Activated T-helper 1 cell treated with Interleukin-2 at 50 U/mL for 16 hours (primary cell): ENCODE data around the gene TMCC1.
"Not testable (repeated sequence)": the region's sequence is repeated elsewhere in the genome, so short reads cannot be mapped to it uniquely, and the experiment has no call there.

Experiments
- DNase-seq: peaks from one replicate; pipeline ENCODE4 v3.0.0-alpha.2; 2020; ENCODE audit warnings: low read depth

The TMCC1 gene

GRCh38 chr3:129835198-129835597 is 58.3 kb downstream of the TMCC1 start:
- DNase-seq: no peak

DNA sequence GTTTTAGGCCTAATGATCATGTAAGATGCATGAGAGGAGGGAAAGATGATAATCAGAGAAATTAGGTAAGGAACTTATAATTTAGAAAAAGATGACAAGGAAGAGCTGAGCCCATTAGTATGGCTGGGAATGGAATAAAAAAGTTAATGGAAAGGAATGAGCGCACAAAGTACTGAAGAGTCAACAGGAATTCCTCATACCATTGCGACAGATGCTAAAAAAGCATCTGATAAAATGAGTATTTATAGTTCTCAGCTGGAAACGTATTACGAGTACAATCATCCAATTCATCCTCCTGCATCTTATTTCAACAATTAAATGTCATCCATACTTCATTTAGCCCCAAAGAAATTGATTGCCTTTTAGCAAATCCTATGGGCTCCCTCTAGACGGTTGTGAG is 58.9 kb downstream of the TMCC1 start:
- DNase-seq: no peak

DNA sequence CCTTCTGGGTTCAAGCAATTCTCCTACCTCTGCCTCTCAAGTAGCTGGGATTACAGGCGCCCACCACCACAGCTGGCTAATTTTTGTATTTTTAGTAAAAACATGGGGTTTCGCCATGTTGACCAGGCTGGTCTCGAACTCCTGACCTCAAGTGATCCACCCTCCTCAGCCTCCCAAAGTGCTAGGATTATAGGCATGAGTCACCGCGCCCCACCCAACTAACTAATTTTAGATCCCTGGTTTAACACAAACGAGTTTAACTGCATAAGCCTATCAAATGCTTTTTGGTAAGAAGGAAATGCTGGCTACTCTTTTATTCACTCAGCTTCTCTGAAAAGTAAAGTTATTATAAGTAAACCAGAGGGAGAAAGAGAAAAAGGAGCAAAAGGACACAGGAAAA is 61.6 kb downstream of the TMCC1 start:
- DNase-seq: not testable (repeated sequence)

- DNase-seq: no peak
These were observed 62.0 kb downstream of the TMCC1 start for GRCh38 chr3:129831503-129831902.

- DNase-seq: no peak
These were observed 63.9 kb downstream of the TMCC1 start for GRCh38 chr3:129829640-129830039.

DNA sequence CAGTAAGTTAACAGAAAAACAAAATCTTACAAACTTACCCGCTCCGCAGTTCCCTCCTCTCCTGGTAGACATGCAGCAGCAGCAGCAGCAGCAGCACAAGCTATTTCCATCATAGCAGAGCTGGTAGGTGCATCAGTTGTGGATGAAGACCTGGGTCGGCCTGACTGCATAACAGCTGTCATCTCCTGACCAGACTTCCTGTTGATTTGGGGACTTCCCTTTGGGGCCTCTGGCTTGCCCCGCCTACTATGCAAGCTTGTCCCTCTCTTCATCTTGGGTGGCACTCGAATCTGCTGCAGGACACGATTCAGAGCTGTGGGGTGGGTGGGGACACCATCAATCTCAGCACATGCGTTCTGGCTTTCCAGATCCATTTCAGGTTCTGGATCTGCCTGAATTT is 65.7 kb downstream of the TMCC1 start:
- DNase-seq: no peak

DNA sequence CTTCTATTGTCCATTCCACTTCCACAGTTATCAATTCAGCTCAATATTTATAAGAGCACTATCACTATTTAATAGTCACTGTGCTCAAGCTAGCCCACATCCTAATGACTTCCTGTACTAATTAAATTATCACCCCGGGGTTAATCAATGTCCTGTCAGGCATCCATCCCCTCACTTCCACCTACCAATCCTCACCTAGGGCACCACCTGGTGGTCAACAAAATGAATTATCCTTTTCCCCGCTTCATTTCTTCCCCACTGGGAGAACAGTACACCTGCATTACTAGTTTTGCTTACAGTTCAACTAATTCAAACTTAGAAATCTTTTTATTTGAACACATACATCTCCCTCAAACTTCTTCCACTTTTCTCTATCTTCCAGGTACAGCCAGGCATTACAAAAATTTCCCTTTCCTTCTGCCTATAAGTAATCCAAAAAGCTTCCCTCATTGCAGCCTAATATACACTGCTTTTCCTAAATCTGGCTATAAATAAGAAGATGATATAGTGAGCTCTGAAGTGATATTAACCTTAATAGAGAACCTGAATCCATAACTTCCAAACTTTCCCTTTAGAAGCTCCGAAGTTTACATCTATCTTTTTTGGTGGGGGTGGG is 68.5 kb downstream of the TMCC1 start:
- DNase-seq: no peak

GRCh38 chr3:129822679-129823078 is 70.8 kb downstream of the TMCC1 start:
- DNase-seq: no peak

GRCh38 chr3:129822241-129822640 is 71.3 kb downstream of the TMCC1 start:
- no peak for DNase-seq

DNA sequence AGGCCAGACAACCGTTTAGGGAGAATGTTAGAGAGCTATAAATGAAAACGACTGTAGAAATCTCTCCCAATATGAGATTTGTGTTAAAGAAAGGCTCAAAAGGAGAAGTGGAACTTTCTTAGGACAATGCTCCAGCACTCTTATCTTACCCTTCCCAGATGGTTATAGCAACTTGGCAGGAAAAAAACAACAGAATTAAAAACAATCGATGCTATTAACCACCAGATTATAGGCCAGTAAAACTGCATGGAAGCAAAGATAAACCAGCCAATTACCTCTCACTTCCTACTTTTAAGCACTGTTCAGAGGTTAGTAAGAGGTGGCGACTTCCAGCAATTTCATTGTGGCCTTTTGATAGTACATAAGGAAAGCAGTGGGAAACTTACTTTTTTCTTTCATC is 72.9 kb downstream of the TMCC1 start:
- DNase-seq: no peak

DNA sequence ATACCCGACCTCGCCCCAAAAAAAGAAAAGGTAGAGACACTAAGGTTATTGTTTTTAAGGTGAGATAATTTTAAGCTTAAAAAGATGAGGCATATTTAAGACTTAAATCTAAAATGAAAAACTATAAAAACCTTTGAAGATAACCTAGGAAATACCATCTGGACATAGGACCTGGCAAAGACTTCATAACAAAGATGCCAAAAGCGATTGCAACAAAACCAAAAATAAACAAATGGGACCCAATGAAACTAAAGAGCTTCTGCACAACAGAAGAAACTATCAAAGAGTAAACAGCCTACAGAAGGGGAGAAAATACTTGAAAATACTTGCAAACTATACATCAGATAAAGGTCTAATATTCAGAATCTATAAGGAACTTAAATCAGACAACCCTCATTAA is 80.9 kb downstream of the TMCC1 start:
- no peak for DNase-seq

- no peak for DNase-seq
These were observed 84.2 kb downstream of the TMCC1 start for GRCh38 chr3:129809297-129809696.

GRCh38 chr3:129796146-129796545 is 97.4 kb downstream of the TMCC1 start:
- no peak for DNase-seq

DNA sequence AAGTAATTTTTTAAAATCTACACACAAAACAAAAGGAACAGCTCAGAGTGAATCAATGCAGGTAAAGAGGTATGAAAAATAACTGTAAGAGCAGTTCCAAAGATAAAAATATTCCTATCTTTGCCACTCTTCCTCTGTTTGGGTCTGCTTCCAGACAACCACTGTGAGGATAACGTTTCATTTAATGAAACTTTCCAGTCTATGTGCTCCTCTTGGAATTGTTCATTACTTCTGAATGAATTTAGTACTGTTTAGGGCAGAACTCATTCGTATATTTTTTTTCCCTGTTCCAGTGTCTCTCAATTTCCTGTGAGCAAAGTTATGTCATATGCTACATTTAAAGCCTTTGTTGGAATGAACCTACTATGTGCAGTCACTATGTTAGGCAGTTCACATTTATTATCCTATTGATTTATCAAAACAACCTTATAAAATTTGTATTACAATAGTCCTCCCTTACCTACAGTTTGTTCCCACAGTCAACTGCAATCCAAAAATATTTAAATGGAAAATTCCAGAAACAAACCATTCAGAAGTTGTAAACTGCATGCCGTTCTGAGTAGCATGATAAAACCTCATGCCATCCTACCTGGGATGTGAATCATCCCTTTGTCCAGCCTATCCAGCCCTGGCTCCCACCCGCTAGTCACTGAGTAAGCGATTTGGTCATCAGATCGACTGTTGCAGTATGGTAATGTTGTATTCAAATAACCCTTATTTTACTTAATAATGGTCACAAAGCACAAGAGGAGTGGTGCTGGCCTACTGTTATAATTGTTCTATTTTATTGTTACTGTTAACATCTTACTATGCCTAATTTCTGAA is 98.1 kb downstream of the TMCC1 start:
- no peak for DNase-seq

DNA sequence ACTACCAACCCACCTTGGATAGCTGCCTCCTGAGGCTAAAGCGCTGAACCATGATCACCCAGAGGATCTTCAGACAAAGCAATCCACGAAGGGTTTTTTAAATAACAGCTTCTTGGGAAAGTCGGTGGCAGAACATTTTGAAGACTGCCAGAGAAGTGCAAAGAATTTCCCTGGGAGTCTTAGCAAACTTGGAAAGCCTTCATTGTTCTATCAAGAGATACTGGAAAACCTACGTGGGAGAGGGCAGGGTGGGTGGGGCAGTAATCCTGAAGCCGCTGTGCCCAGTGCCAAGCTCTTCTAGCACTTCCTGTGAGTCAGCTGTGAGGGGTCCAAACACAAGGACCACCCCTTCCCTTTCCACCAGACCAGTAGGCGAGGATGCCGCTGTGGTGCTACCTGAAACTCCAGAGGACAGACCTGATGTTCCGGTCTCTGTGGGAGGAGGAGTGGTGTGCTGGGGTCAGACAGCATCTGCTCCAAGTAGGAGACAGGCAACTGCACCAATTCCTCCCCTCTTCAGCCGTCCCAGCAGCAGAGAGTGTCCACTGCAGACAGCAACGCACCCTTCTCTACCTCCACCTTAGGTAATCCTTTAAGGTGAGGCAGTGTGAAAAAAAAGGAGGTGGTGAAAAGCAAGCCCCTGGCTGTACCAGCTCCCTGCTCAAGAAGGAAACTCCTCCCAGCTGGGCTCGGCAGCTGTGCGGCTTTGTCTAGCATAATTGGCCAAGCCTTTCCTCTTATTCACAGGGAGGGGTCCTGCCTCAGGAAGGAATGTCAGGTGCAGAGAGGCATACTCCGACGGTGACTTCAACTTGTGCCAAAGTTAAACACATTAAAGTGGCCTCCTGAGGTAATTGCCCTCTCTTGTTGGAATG is 99.0 kb downstream of the TMCC1 start:
- no peak for DNase-seq

GRCh38 chr3:129793942-129794310 is 99.6 kb downstream of the TMCC1 start:
- DNase-seq: no peak

DNA sequence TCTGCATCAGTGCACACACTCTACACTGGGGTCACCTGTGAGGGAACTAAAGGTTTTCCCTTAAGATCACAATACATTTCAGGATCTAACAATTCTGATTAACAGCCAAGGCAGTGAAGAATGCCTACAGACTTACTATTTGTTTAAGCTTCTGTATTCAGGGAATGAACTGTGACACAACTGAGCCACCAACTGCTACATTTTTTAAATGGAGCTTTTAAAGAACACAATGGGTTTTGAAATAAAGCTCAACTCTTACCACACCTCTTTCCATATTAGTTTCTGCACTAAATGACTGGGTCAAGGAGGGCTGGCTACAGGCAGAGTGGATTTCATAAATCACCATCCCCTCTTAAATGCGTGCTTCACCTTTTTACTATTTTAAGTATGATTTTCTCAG is 100.2 kb downstream of the TMCC1 start:
- DNase-seq: no peak

DNA sequence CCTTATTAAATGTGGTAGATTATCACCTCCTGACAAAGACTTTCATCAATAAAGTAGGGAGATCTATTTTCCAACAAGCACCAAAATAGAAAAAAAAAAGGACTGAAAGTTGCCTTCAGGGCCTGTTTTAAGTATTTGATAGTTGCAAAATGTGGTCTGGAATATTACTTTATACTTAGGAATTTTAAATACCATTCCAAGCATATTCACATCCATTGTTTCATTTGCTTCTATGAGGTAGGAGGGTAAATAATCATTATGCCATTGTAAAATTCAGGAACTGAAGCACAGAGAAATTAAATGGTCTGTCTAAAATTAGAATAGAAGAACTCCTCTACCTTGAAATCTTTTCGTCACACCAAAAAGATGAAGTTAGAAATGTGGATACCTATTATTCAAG is 110.0 kb downstream of the TMCC1 start:
- DNase-seq: no peak

DNA sequence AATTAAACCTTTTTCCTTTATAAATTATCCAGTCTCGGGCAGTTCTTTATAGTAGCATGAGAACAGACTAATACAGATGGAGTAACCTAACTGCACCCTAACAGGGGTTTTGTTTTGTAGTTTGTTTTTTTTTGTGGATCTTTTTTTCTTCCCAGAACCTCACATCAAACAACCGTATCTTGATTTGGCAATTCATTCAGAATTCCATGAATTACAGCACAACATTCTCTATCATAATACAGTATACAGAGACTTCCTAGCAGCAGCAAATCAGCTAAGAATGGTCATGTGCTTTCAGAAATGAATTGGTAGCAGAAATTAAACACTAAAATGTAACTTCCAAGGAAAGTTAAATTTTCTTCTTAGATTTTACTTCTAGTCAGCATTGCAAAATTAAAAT is 114.6 kb downstream of the TMCC1 start:
- no peak for DNase-seq

DNA sequence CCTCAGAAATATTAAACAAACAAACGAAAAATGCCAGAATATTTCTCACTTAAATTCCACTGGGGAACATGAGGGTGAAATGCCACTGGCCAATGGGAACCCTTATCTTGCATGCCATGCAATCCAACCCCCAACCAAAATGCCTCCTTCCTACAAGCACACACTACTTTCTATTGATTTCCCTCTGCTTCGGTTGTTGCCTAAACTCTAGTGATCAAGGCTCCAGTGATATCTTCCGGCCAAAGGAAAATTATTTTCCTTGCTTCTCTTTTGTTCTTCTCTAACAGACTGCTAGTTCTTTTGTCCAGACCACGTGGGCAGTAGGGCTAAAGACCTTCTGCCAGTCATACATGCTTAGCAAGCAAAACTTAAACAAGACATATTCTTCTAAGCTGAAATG is 115.7 kb downstream of the TMCC1 start:
- no peak for DNase-seq

DNA sequence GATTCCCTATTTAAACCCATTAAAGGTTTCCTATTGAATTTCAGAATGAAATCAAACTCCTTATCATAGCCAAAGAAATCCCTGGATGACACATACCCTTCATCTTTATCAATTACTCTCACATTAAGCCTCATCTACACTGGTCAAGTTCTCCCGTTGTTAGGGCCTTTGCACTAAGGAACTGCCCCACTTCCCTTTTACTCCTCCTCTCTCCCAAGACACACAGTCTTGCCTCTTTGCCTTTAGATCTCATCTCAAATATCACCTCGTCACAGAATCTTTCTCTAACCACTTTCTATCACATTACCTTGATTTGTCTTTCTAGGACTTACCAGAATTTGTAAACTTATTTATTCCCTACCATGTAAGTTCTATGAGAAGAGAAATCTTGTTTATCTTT is 117.6 kb downstream of the TMCC1 start:
- DNase-seq: no peak

- DNase-seq: no peak
These were observed 119.5 kb downstream of the TMCC1 start for GRCh38 chr3:129773691-129774663.
